Skeletal muscle satellite cell (primary cell): ENCODE results near the gene MRM2.

Experiments used
- H3K27me3 ChIP-seq: 2 replicates; pipeline ENCODE4 v1.7.0; 2013; ENCODE audit warnings: low read length; ENCODE audit not compliant: control insufficient read depth, insufficient read depth
- H3K36me3 ChIP-seq: 2 replicates; pipeline ENCODE4 v1.7.0; 2013; ENCODE audit warnings: mild to moderate bottlenecking, control low read depth, low read length; ENCODE audit not compliant: insufficient read depth
- H3K4me1 ChIP-seq: 2 replicates; pipeline ENCODE4 v1.7.0; 2013; ENCODE audit warnings: low read length; ENCODE audit not compliant: control insufficient read depth, insufficient read depth
- H3K4me2 ChIP-seq: 2 replicates; pipeline ENCODE4 v1.7.0; 2013; ENCODE audit warnings: mild to moderate bottlenecking, low read length
- H3K4me3 ChIP-seq: 2 replicates; pipeline ENCODE4 v1.7.0; 2013; ENCODE audit warnings: low read length
- H3K9ac ChIP-seq: 2 replicates; pipeline ENCODE4 v1.7.0; 2013; ENCODE audit warnings: mild to moderate bottlenecking, low read depth, low read length, moderate library complexity
- H3K9me3 ChIP-seq: replicated peaks from 2 replicates; pipeline ENCODE4 v1.7.0; 2013; ENCODE audit warnings: mild to moderate bottlenecking, control low read depth, low read length

Gene MRM2

DNA sequence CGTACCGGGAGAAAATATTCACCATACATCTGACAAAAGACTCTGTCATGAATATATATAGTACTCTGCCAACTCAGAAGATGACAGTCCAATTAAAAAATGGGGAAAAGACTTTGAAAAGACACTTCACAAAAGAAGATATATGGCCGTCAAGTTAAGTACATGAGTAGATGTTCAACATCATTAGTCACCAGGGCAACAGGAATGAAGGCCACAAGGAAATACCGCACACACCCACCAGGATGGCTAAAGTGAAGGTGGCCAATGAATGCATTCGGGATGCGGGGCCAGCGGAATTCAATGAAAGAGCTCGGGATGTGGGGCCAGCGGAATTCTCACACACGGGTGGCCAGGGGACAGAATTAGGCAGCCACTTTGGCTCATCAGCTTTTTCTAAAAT lies 51.5 kb downstream of the MRM2 start:
- no peaks in the 10 kb centered on the region for H3K9me3 ChIP-seq
- H3K4me2 ChIP-seq = no peak overlapping the region
- no peak overlapping the region for H3K9ac ChIP-seq
- peaks cover 5% of the 10 kb centered on the region for H3K36me3 ChIP-seq
- no peaks in the 10 kb centered on the region for H3K4me1 ChIP-seq
- H3K27me3 ChIP-seq = no peaks in the 10 kb centered on the region
- no peak overlapping the region for H3K4me3 ChIP-seq

DNA sequence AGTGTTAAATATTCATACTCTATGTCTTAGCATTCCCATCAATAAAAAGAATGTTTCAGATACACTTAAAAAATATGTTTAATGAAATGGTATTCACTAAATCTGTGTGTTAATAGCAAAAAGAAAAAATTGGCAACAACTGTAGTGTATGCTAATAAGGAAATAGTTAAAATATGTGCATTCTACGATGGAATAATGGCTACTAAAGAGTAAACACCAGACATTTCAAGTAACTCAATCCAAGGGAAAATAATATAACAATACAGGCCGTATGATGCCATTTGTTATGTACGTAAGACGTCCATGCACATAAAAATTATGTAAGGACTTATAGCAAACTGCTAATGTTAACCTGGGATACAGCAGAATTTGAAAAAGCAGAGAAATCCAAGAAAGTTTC lies 55.8 kb downstream of the MRM2 start:
- no peak overlapping the region for H3K4me2 ChIP-seq
- no peak overlapping the region for H3K9ac ChIP-seq
- no peaks in the 10 kb centered on the region for H3K9me3 ChIP-seq
- H3K36me3 ChIP-seq = no peaks in the 10 kb centered on the region
- H3K4me3 ChIP-seq = no peak overlapping the region
- no peaks in the 10 kb centered on the region for H3K27me3 ChIP-seq
- no peaks in the 10 kb centered on the region for H3K4me1 ChIP-seq

DNA sequence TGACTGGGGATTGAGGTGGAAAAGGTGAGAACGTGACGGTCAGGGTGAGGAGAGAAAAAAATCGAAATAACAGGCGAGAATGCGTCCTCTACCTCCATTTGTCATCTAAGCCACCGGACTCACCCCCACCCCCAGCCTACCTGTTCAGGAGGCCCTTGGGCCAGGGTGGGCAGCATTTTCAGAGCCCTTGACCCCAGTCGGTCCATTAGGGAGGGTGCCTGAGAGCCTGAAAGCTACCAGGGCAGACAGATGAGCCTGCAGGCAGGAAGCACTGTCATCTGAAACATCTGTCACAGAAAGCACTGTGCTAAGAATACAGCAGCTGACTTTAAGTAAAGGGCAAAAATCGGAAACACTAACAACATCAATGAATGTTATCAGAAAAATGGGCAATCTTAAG lies 56.3 kb downstream of the MRM2 start:
- Histone ChIP-seq H3K9me3 (no peaks in the 10 kb centered on the region), H3K4me3 (no peak overlapping the region), H3K27me3 (no peaks in the 10 kb centered on the region), H3K36me3 (no peaks in the 10 kb centered on the region), H3K9ac (no peak overlapping the region), H3K4me1 (no peaks in the 10 kb centered on the region), H3K4me2 (no peak overlapping the region)
